Heart left ventricle (tissue), 13 donors: ENCODE data around the gene LINGO1.

ENCODE experiments used
- POLR2A ChIP-seq, 2 donors: fragments of 450-650 bp; IDR thresholded peaks; one replicate each; pipeline ENCODE4 v1.6.1; 2017; ENCODE audit warnings: antibody characterized with exemption in 2 of 2, mild to moderate bottlenecking in 2 of 2, moderate library complexity in 2 of 2
- TF ChIP-seq, protein P1 (sequence below), 12 donors: fragments of 200-600 bp; sonication (generic) in 4 of 12; IDR thresholded peaks; one replicate each; pipeline versions ENCODE4 v1.5.0 to v1.8.0; 2018 to 2022; ENCODE audit warnings: antibody characterized with exemption in 12 of 12, mild to moderate bottlenecking in 5 of 12
- donor health status: ischemic (EF 13 %, LVEDD 7.1; RV severe dilation, severe dysfunction).
- donor health status: DM: no; HTN: yes; CAD: no.
- donor health status: DM: no; HTN: no; CAD: no.
- donor health status: ischemic (EF 25% LVEDD 6.9; RV normal size, moderate dysfunction).
- donor health status: ischemic (EF 25% LVEDD 5.7; RV mildly dilated, moderate dysfunction).
- donor health status: ischemic (EF 35%, LVEDD 5.7; RV mildly dilated, moderate dysfunction).
- donor health status: nonischemic (EF 11% LVEDD 7.7; RV severe dilation, severe dysfunction).
- donor health status: DM: yes; HTN: yes; CAD: no.
- donor health status: PGD.
- donor health status: ischemic (EF 29% LVEDD 5.4; RV normal size, mild dysfunction).
- donor health status: nonischemic (EF 23%, LVEDD 6.1; RV moderate dilation, normal function).

DNA sequence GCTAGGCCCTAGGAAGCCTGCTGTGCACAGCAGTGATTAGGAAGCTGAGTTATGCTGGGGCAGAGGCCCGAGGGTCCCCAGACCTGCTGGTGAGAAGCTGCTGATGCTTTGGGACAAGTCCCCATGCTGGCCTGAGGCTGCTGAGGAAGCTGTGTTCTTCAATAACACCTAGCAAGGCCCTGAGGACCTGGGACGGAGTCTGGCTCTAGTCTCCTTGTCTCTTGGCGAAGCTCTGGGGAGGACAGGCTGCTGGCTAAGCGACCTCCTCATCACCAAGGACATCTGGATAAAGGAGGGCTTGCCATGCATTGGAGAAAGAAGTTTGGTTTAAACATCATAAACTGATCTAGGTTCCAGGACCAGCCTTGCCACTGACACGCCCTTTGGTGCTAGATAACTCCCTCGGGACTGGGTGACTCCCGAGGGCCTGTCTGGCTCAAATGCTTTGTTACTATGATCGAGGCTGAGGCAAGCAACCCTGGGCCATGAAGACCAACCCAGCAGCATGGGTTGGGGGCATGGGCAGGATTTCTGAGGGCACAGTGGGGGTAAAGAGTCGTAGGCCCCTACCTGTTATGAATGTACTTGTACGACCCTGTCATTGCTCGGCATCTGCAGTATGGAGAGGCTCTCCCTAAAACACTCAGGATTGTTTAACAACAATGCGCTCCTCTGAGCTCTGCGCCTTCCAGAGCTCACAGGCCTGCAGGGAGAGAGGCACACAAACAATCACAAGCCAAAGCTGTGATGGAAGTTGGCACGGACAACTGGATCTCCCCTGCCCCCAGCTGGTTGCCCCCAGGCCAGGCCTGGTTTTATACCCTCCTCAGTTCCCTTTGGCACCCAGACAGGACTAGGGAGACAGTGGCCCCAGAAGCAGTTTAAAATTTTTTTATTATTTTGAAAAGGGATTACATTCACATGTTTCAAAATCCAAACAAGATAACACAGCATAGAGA, 64.4 kb downstream of the LINGO1 start:
- TF ChIP-seq POLR2A (IDR thresholded peaks at IDR 0.05), result no peak
- TF ChIP-seq, protein P1, sequence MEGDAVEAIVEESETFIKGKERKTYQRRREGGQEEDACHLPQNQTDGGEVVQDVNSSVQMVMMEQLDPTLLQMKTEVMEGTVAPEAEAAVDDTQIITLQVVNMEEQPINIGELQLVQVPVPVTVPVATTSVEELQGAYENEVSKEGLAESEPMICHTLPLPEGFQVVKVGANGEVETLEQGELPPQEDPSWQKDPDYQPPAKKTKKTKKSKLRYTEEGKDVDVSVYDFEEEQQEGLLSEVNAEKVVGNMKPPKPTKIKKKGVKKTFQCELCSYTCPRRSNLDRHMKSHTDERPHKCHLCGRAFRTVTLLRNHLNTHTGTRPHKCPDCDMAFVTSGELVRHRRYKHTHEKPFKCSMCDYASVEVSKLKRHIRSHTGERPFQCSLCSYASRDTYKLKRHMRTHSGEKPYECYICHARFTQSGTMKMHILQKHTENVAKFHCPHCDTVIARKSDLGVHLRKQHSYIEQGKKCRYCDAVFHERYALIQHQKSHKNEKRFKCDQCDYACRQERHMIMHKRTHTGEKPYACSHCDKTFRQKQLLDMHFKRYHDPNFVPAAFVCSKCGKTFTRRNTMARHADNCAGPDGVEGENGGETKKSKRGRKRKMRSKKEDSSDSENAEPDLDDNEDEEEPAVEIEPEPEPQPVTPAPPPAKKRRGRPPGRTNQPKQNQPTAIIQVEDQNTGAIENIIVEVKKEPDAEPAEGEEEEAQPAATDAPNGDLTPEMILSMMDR (IDR thresholded peaks at IDR 0.05), result no peak
